ENCODE results near the gene NTMT1. TPM values are rescaled to one million over a fixed set of nuclear protein-coding genes. Genes with fewer than 3 reads are reported as not detected.

NTMT1 gene
- polyA plus RNA-seq, 2 of the 4 experiments (the other 2 are of a cell fraction) = 49.4 to 92.2 TPM

DNA sequence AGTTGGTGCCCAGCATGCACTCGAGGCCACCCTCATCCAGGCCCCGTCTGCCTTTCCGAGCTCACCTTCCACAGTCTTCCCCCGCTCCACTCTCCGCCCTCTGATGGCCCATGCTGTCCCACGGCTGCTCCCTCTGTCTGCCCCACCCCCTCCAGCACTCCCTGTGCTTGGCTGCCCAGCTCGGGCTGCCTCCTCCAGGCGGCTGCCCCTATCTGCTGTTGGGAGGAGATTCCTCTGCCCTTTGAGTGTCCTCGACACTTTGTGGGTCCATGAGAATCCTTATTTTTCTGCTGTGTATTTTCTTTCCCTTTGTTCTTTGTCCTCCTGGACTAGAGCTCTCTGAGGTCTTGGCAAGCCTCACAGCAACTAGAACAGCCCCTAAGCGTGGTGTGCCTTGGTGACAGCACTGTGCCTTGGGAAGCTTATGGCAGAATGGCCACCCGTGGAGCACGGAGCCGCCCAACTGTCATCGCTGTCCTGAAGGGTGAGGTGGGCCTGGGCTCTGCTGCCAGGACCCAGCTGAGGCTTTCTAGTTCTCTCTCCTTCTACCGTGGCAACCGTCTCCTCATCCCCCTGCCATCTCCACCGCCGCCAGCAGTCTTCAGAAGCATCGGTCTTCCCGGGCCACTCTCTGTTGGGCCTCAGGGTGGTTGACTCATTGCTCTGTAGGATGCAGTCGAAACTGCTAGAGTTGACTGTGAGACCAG is 5.2 kb downstream of the NTMT1 start:
- DNase-seq (ENCODE audit: low read depth in 1 of 2, low spot score in 1 of 2) (no peak), ATAC-seq (no peak), FAIRE-seq (no peak)
- peaks cover 22% of the 10 kb centered on the region for H3K4me1 ChIP-seq
- ChIA-PET POLR2A (no interaction called here), CTCF (interaction anchor here (0.6 to 26.2 kb wide), 9 partner anchors 9 to 497 kb away, joined by 3 to 947 read pairs (median 6); partner anchors contain the start of gene ASB6)
- H3K9me3 ChIP-seq = no peaks in the 10 kb centered on the region
- 79% methylated on average over 21 of the region's 21 CpGs for WGBS (ENCODE audit: missing lambda C conversion rate)
- H3K4me3 ChIP-seq = no peak overlapping the region
- TF ChIP-seq E2F6 (IDR thresholded peaks at IDR 0.05; ENCODE audit: borderline replicate concordance, low read depth) = no peak
- TF ChIP-seq, protein P1, sequence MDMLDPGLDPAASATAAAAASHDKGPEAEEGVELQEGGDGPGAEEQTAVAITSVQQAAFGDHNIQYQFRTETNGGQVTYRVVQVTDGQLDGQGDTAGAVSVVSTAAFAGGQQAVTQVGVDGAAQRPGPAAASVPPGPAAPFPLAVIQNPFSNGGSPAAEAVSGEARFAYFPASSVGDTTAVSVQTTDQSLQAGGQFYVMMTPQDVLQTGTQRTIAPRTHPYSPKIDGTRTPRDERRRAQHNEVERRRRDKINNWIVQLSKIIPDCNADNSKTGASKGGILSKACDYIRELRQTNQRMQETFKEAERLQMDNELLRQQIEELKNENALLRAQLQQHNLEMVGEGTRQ (IDR thresholded peaks at IDR 0.05) = no peak
- TF ChIP-seq, protein P2, sequence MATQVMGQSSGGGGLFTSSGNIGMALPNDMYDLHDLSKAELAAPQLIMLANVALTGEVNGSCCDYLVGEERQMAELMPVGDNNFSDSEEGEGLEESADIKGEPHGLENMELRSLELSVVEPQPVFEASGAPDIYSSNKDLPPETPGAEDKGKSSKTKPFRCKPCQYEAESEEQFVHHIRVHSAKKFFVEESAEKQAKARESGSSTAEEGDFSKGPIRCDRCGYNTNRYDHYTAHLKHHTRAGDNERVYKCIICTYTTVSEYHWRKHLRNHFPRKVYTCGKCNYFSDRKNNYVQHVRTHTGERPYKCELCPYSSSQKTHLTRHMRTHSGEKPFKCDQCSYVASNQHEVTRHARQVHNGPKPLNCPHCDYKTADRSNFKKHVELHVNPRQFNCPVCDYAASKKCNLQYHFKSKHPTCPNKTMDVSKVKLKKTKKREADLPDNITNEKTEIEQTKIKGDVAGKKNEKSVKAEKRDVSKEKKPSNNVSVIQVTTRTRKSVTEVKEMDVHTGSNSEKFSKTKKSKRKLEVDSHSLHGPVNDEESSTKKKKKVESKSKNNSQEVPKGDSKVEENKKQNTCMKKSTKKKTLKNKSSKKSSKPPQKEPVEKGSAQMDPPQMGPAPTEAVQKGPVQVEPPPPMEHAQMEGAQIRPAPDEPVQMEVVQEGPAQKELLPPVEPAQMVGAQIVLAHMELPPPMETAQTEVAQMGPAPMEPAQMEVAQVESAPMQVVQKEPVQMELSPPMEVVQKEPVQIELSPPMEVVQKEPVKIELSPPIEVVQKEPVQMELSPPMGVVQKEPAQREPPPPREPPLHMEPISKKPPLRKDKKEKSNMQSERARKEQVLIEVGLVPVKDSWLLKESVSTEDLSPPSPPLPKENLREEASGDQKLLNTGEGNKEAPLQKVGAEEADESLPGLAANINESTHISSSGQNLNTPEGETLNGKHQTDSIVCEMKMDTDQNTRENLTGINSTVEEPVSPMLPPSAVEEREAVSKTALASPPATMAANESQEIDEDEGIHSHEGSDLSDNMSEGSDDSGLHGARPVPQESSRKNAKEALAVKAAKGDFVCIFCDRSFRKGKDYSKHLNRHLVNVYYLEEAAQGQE (IDR thresholded peaks at IDR 0.05) = no peak
- TF ChIP-seq, protein P3, sequence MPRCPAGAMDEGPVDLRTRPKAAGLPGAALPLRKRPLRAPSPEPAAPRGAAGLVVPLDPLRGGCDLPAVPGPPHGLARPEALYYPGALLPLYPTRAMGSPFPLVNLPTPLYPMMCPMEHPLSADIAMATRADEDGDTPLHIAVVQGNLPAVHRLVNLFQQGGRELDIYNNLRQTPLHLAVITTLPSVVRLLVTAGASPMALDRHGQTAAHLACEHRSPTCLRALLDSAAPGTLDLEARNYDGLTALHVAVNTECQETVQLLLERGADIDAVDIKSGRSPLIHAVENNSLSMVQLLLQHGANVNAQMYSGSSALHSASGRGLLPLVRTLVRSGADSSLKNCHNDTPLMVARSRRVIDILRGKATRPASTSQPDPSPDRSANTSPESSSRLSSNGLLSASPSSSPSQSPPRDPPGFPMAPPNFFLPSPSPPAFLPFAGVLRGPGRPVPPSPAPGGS (IDR thresholded peaks at IDR 0.05) = no peak
- TF ChIP-seq ZNF302 (CRISPR knock-in tag; IDR thresholded peaks at IDR 0.05) = no peak
- TF ChIP-seq RFX5 (IDR thresholded peaks at IDR 0.05) = no peak
- TF ChIP-seq NPAS2 (CRISPR knock-in tag; IDR thresholded peaks at IDR 0.05; ENCODE audit: borderline replicate concordance) = no peak
- no peak for TF ChIP-seq CHD2 (IDR thresholded peaks at IDR 0.05; ENCODE audit: low read length, partially characterized antibody)
- H3K27ac ChIP-seq = no peak overlapping the region
- no peak overlapping the region for H3K4me2 ChIP-seq

GRCh38 chr9:129631674-129632129 is 5.7 kb downstream of the NTMT1 start:
- POLR2A ChIA-PET = no interaction called here
- no peak overlapping the region for H3K27ac ChIP-seq
- no peak overlapping the region for H3K4me2 ChIP-seq
- CTCF ChIA-PET = interaction anchor here (1.4 to 26.2 kb wide), 6 partner anchors 8 to 498 kb away, joined by 5 to 947 read pairs (median 15); partner anchors contain the start of gene ASB6
- TF ChIP-seq HEYL (CRISPR knock-in tag; IDR thresholded peaks at IDR 0.05) (no peak), EHF (CRISPR knock-in tag; IDR thresholded peaks at IDR 0.05) (no peak), HOXB5 (CRISPR knock-in tag; IDR thresholded peaks at IDR 0.05) (no peak), TP53 (CRISPR knock-in tag; IDR thresholded peaks at IDR 0.05) (no peak), ATOH8 (CRISPR knock-in tag; IDR thresholded peaks at IDR 0.05; ENCODE audit: low read depth) (no peak), HOXB13 (CRISPR knock-in tag; IDR thresholded peaks at IDR 0.05; ENCODE audit: low read depth) (no peak), ESRRA (IDR thresholded peaks at IDR 0.05; ENCODE audit: borderline replicate concordance, low read length) (no peak), NR3C1 (IDR thresholded peaks at IDR 0.05) (no peak), RCOR1 (IDR thresholded peaks at IDR 0.05; ENCODE audit: low read depth, low read length) (no peak), JUNB (IDR thresholded peaks at IDR 0.05) (no peak), FOXS1 (CRISPR knock-in tag; IDR thresholded peaks at IDR 0.05) (no peak), HOXA7 (CRISPR knock-in tag; IDR thresholded peaks at IDR 0.05) (no peak), SMC3 (IDR thresholded peaks at IDR 0.05) (no peak), CHD4 (IDR thresholded peaks at IDR 0.05; ENCODE audit: borderline replicate concordance) (no peak), CBX8 (IDR thresholded peaks at IDR 0.05) (no peak)
- H3K4me3 ChIP-seq = no peak overlapping the region
- H3K4me1 ChIP-seq = peaks cover 22% of the 10 kb centered on the region
- FAIRE-seq = no peak
- H3K9me3 ChIP-seq = no peaks in the 10 kb centered on the region
- no peak for DNase-seq (ENCODE audit: low read depth in 1 of 2, low spot score in 1 of 2)
- 86% methylated on average over 19 of the region's 19 CpGs for WGBS (ENCODE audit: missing lambda C conversion rate)
- ATAC-seq = no peak

Measured in A549 (cell line).